SK-N-SH (cell line): ENCODE measurements around the gene VN1R5. TPM values are rescaled to one million over a fixed set of nuclear protein-coding genes. Genes with fewer than 3 reads are reported as not detected.

Experiments
- CTCF ChIA-PET: fragments of 300-600, 350-600 bp; formaldehyde crosslinking; extraction: SDS; loops from one replicate; lab custom pipeline; 2021; lab: Yijun Ruan, JAX
- POLR2A ChIA-PET: fragments of 350-600 bp; sonication (Branson Sonifier 250); formaldehyde crosslinking; extraction: SDS; loops from one replicate; lab custom pipeline; 2020; ENCODE audit warnings: antibody characterized with exemption, inconsistent platforms; lab: Yijun Ruan, JAX
- DNase-seq: peaks from one replicate; pipeline ENCODE4 v3.0.0; 2012
- H2AFZ ChIP-seq: fragments of 200-600 bp; sonication (generic); 2 replicates; pipeline ENCODE4 v1.8.1; 2016; ENCODE audit warnings: antibody characterized with exemption, mild to moderate bottlenecking, low read depth
- H3F3A ChIP-seq: fragments of 200-600 bp; sonication (generic); replicated peaks from 2 replicates; pipeline ENCODE3; 2016; ENCODE audit warnings: antibody characterized with exemption, mild to moderate bottlenecking; ENCODE audit not compliant: insufficient read depth
- H3K27ac ChIP-seq, 2 experiments: fragments of 200-500 bp in 1 of 2; fragments of 200-600 bp in 1 of 2; sonication (Bioruptor generic) in 1 of 2; sonication (generic), shearing (Covaris generic) in 1 of 2; 2 replicates each; pipeline versions ENCODE4 v1.5.1 to v1.6.1; 2014 to 2016; ENCODE audit warnings: low read depth in 2 of 2, inconsistent platforms in 1 of 2, low read length in 1 of 2, mild to moderate bottlenecking in 1 of 2, mixed read lengths in 1 of 2
- H3K27me3 ChIP-seq: fragments of 200-600 bp; sonication (generic), shearing (Covaris generic); 2 replicates; pipeline ENCODE4 v1.6.1; 2016; ENCODE audit warnings: mixed run types; ENCODE audit not compliant: insufficient read depth
- H3K36me3 ChIP-seq, 2 experiments: fragments of 200-500 bp in 1 of 2; fragments of 200-600 bp in 1 of 2; sonication (Bioruptor generic) in 1 of 2; sonication (generic) in 1 of 2; replicated peaks in 1 of 2; 2 replicates each; pipeline versions ENCODE3 to v1.5.1; 2014 to 2016; ENCODE audit warnings: low read length in 1 of 2, mild to moderate bottlenecking in 1 of 2; ENCODE audit not compliant: insufficient read depth in 2 of 2, control insufficient read depth in 1 of 2
- H3K4me1 ChIP-seq, 2 experiments: fragments of 200-500 bp in 1 of 2; fragments of 200-600 bp in 1 of 2; sonication (Bioruptor generic) in 1 of 2; sonication (generic), shearing (Covaris generic) in 1 of 2; 2 replicates each; pipeline versions ENCODE4 v1.5.1 to v1.6.1; 2014 to 2016; ENCODE audit warnings: low read depth in 1 of 2, low read length in 1 of 2, mixed run types in 1 of 2; ENCODE audit not compliant: insufficient read depth in 2 of 2, control insufficient read depth in 1 of 2
- H3K4me2 ChIP-seq: fragments of 200-600 bp; sonication (generic), shearing (Covaris generic); 2 replicates; pipeline ENCODE4 v1.6.1; 2017; ENCODE audit warnings: mixed run types
- H3K4me3 ChIP-seq, 2 experiments: fragments of 200-500 bp in 1 of 2; fragments of 200-600 bp in 1 of 2; sonication (Bioruptor generic) in 1 of 2; sonication (generic), shearing (Covaris generic) in 1 of 2; 2 replicates each; pipeline versions ENCODE4 v1.5.1 to v1.8.1; 2014 to 2016; ENCODE audit warnings: low read depth in 2 of 2, inconsistent platforms in 1 of 2, low read length in 1 of 2, mild to moderate bottlenecking in 1 of 2, mixed read lengths in 1 of 2, moderate library complexity in 1 of 2
- H3K79me2 ChIP-seq: fragments of 200-600 bp; sonication (generic); 2 replicates; pipeline ENCODE4 v1.8.1; 2017; ENCODE audit warnings: mild to moderate bottlenecking; ENCODE audit not compliant: insufficient read depth
- H3K9ac ChIP-seq: fragments of 200-600 bp; sonication (generic); 2 replicates; pipeline ENCODE4 v1.6.1; 2017; ENCODE audit warnings: mixed run types
- H3K9me2 ChIP-seq: fragments of 200-600 bp; sonication (generic); 2 replicates; pipeline ENCODE4 v1.6.1; 2017; ENCODE audit warnings: mixed run types
- H3K9me3 ChIP-seq: fragments of 200-600 bp; sonication (generic); 2 replicates; pipeline ENCODE4 v1.6.1; 2017; ENCODE audit warnings: mixed run types, mild to moderate bottlenecking, moderate library complexity
- H4K20me1 ChIP-seq: fragments of 200-600 bp; sonication (generic); 2 replicates; pipeline ENCODE4 v1.6.1; 2017; ENCODE audit warnings: mild to moderate bottlenecking, mixed run types; ENCODE audit not compliant: insufficient read depth
- EZH2phosphoT487 ChIP-seq: fragments of 200-600 bp; sonication (generic); IDR thresholded peaks from 2 replicates; pipeline ENCODE4 v1.6.1; 2017; ENCODE audit warnings: low read depth, mixed run types, mild to moderate bottlenecking, antibody characterized with exemption, moderate library complexity, borderline replicate concordance
- FOXJ3 ChIP-seq: sonication (generic); formaldehyde crosslinking; IDR thresholded peaks from 2 replicates; pipeline ENCODE4 v1.5.1; 2020; ENCODE audit warnings: mild to moderate bottlenecking, missing genetic modification reagents
- FOXM1 ChIP-seq: IDR thresholded peaks from 2 replicates; pipeline ENCODE4 v1.4.0; 2012; ENCODE audit warnings: low read depth, mild to moderate bottlenecking
- JUND ChIP-seq: IDR thresholded peaks from 2 replicates; pipeline ENCODE4 v1.4.0; 2012
- NRF1 ChIP-seq: IDR thresholded peaks from 2 replicates; pipeline ENCODE4 v1.6.1; 2012; ENCODE audit warnings: low read depth, mild to moderate bottlenecking, low read length
- PBX3 ChIP-seq: IDR thresholded peaks from 2 replicates; pipeline ENCODE4; 2012
- POLR2AphosphoS5 ChIP-seq: IDR thresholded peaks from 2 replicates; pipeline ENCODE4 v1.6.1; 2012; ENCODE audit warnings: low read depth, low read length
- RAD21 ChIP-seq: IDR thresholded peaks from 2 replicates; pipeline ENCODE4 v1.6.1; 2012; ENCODE audit warnings: mild to moderate bottlenecking, low read length
- RCOR1 ChIP-seq: fragments of 150-350 bp; IDR thresholded peaks from 2 replicates; pipeline ENCODE4 v1.6.1; 2017; ENCODE audit warnings: antibody characterized with exemption, low read length
- REST ChIP-seq: IDR thresholded peaks from 2 replicates; pipeline ENCODE4 v1.6.1; 2012; ENCODE audit warnings: mild to moderate bottlenecking, low read depth, low read length, moderate library complexity
- RFX5 ChIP-seq: IDR thresholded peaks from 2 replicates; pipeline ENCODE4 v1.6.1; 2012; ENCODE audit warnings: mild to moderate bottlenecking, improper control_type of control experiment, low read length
- RXRA ChIP-seq: IDR thresholded peaks from 2 replicates; pipeline ENCODE4 v1.4.0; 2012; ENCODE audit warnings: low read depth, mild to moderate bottlenecking, borderline replicate concordance
- SIN3A ChIP-seq: IDR thresholded peaks from 2 replicates; pipeline ENCODE4 v1.6.1; 2012; ENCODE audit warnings: low read depth, mild to moderate bottlenecking, low read length, moderate library complexity, borderline replicate concordance
- SMC3 ChIP-seq: IDR thresholded peaks from 2 replicates; pipeline ENCODE4 v1.6.1; 2012; ENCODE audit warnings: low read depth, low read length, improper control_type of control experiment
- TAF1 ChIP-seq: IDR thresholded peaks from 2 replicates; pipeline ENCODE4 v1.6.1; 2012; ENCODE audit warnings: low read depth, mild to moderate bottlenecking, low read length, moderate library complexity, borderline replicate concordance
- TEAD4 ChIP-seq: IDR thresholded peaks from 2 replicates; pipeline ENCODE4 v1.4.0; 2012; ENCODE audit warnings: mild to moderate bottlenecking, borderline replicate concordance; ENCODE audit not compliant: insufficient read depth
- USF1 ChIP-seq: IDR thresholded peaks from 2 replicates; pipeline ENCODE4 v1.4.0; 2012; ENCODE audit warnings: low read depth, borderline replicate concordance
- WGBS: methylation state at CpG from one replicate; pipeline ENCODE4 v1.1.6; 2017; ENCODE audit warnings: low lambda C conversion rate; 5-methylcytosine and 5-hydroxymethylcytosine counted together
- polyA plus RNA-seq, 3 experiments: library from polyadenylated mRNA; depleted of rRNA; stranded (reverse); fragments of >200 nt; gene quantifications; 2 replicates each; pipeline ENCODE4 v1.2.3, GENCODE V29; 2012
- TF ChIP-seq, protein P1 (sequence below): fragments of 200-600 bp; sonication (generic); IDR thresholded peaks from 2 replicates; pipeline ENCODE4 v1.6.1; 2017; ENCODE audit warnings: antibody characterized with exemption, mild to moderate bottlenecking, moderate library complexity
- TF ChIP-seq, protein P2 (sequence below): IDR thresholded peaks from 2 replicates; pipeline ENCODE4 v1.4.0; 2012; ENCODE audit warnings: low read depth
- TF ChIP-seq, protein P3 (sequence below): fragments of 150-350 bp; IDR thresholded peaks from 2 replicates; pipeline ENCODE4 v1.6.1; 2016; ENCODE audit warnings: mild to moderate bottlenecking, low read depth, low read length

The VN1R5 gene
- polyA plus RNA-seq, 1 of the 3 experiments (the other 2 are of a cell fraction) = not detected

DNA sequence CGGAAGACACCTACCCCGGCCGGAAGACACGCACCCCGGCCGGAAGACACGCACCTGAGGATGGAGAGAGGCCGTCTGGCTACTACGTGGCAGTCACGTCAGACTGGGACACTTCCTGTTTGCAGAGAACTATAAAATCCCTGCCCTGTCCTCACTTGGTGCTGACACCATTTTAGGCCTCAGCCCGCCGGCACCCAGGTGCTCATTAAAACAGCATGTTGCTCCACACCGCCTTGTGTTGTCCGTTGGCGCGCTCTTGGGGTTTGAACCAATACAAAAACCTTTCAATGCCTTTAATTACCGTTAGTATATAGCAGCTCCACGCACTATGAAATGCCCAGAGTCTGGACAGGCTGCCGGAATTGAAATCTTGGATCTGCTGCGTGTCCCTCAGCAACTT, 34.7 kb downstream of the VN1R5 start:
- ChIA-PET POLR2A (no interaction called here), CTCF (no interaction called here)
- H4K20me1 ChIP-seq = no peaks in the 10 kb centered on the region
- TF ChIP-seq USF1 = no peak
- no peak for TF ChIP-seq FOXM1
- no peak for TF ChIP-seq RAD21
- no peak for TF ChIP-seq RFX5
- TF ChIP-seq SIN3A = no peak
- no peak for TF ChIP-seq NRF1
- TF ChIP-seq, protein P1, sequence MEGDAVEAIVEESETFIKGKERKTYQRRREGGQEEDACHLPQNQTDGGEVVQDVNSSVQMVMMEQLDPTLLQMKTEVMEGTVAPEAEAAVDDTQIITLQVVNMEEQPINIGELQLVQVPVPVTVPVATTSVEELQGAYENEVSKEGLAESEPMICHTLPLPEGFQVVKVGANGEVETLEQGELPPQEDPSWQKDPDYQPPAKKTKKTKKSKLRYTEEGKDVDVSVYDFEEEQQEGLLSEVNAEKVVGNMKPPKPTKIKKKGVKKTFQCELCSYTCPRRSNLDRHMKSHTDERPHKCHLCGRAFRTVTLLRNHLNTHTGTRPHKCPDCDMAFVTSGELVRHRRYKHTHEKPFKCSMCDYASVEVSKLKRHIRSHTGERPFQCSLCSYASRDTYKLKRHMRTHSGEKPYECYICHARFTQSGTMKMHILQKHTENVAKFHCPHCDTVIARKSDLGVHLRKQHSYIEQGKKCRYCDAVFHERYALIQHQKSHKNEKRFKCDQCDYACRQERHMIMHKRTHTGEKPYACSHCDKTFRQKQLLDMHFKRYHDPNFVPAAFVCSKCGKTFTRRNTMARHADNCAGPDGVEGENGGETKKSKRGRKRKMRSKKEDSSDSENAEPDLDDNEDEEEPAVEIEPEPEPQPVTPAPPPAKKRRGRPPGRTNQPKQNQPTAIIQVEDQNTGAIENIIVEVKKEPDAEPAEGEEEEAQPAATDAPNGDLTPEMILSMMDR = no peak
- TF ChIP-seq FOXJ3 (CRISPR knock-in tag) = no peak
- TF ChIP-seq JUND = no peak
- TF ChIP-seq, protein P2, sequence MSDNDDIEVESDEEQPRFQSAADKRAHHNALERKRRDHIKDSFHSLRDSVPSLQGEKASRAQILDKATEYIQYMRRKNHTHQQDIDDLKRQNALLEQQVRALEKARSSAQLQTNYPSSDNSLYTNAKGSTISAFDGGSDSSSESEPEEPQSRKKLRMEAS = no peak
- no peak for TF ChIP-seq RXRA
- no peak for TF ChIP-seq RCOR1
- TF ChIP-seq EZH2phosphoT487 = no peak
- TF ChIP-seq TAF1 = no peak
- no peak for TF ChIP-seq POLR2AphosphoS5
- no peak for TF ChIP-seq TEAD4
- no peak overlapping the region for H2AFZ ChIP-seq
- H3K9me3 ChIP-seq = no peaks in the 10 kb centered on the region
- H3F3A ChIP-seq = no peaks in the 10 kb centered on the region
- WGBS = 88% methylated on average over 17 of the region's 20 CpGs
- H3K4me2 ChIP-seq = no peak overlapping the region
- no peaks in the 10 kb centered on the region for H3K4me1 ChIP-seq
- H3K27ac ChIP-seq = no peak overlapping the region
- H3K9me2 ChIP-seq = no peaks in the 10 kb centered on the region
- H3K79me2 ChIP-seq = no peaks in the 10 kb centered on the region
- DNase-seq = no peak
- H3K4me3 ChIP-seq = no peak overlapping the region
- H3K27me3 ChIP-seq = no peaks in the 10 kb centered on the region
- H3K36me3 ChIP-seq = no peaks in the 10 kb centered on the region
- H3K9ac ChIP-seq = no peak overlapping the region

DNA sequence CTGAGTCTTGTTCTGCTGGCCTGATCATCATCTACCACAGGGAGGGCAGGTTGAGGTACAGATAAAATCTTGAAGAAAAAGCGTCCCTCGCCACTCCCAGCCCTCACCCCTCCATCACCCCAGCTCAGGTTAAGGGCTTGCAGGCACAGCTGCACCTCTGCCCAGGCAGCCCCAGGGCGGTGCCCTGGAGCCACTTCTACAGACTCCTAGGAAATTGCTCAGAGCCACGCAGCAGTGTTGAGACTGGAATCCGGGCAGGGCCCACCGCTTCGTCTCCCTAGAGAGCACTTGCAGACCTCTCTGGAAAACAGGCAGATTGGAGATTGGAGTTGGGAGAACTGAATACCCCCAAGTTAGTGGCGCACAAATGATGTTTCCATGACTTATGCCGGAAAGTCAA, 35.3 kb downstream of the VN1R5 start:
- H3K27me3 ChIP-seq = no peaks in the 10 kb centered on the region
- H3K4me2 ChIP-seq = no peak overlapping the region
- H3K4me3 ChIP-seq = no peak overlapping the region
- no peaks in the 10 kb centered on the region for H3F3A ChIP-seq
- H3K27ac ChIP-seq = no peak overlapping the region
- CTCF ChIA-PET = no interaction called here
- H4K20me1 ChIP-seq = no peaks in the 10 kb centered on the region
- H3K9me3 ChIP-seq = no peaks in the 10 kb centered on the region
- H2AFZ ChIP-seq = no peak overlapping the region
- 79% methylated on average over 7 of the region's 9 CpGs for WGBS
- no peaks in the 10 kb centered on the region for H3K79me2 ChIP-seq
- H3K9me2 ChIP-seq = no peaks in the 10 kb centered on the region
- no peaks in the 10 kb centered on the region for H3K36me3 ChIP-seq
- no peaks in the 10 kb centered on the region for H3K4me1 ChIP-seq
- no peak overlapping the region for H3K9ac ChIP-seq
- POLR2A ChIA-PET = no interaction called here
- DNase-seq = no peak
- TF ChIP-seq SIN3A (no peak), POLR2AphosphoS5 (no peak), RXRA (no peak), REST (no peak), FOXJ3 (CRISPR knock-in tag) (no peak), PBX3 (no peak), JUND (no peak), SMC3 (no peak), RAD21 (no peak)
- TF ChIP-seq, protein P3, sequence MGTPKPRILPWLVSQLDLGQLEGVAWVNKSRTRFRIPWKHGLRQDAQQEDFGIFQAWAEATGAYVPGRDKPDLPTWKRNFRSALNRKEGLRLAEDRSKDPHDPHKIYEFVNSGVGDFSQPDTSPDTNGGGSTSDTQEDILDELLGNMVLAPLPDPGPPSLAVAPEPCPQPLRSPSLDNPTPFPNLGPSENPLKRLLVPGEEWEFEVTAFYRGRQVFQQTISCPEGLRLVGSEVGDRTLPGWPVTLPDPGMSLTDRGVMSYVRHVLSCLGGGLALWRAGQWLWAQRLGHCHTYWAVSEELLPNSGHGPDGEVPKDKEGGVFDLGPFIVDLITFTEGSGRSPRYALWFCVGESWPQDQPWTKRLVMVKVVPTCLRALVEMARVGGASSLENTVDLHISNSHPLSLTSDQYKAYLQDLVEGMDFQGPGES = no peak
